Calu3 (cell line): ENCODE results near the gene NEDD4L. TPM values are rescaled to one million over a fixed set of nuclear protein-coding genes. Genes with fewer than 3 reads are reported as not detected.

ENCODE experiments used
- BruUV-seq: library from RNA; stranded (reverse); fragments of 400-500 nt; replicated peaks from 2 replicates; lab custom pipeline; 2021; lab: Mats Ljungman, UMichigan
- CTCF ChIA-PET: fragments of 300-600 bp; sonication (Branson Sonifier 250); formaldehyde crosslinking; loops from one replicate; lab custom pipeline; 2022; ENCODE audit warnings: antibody characterized with exemption; lab: Charles Lee
- DNase-seq: peaks from one replicate; pipeline ENCODE4 v3.0.0; 2022
- H3K27ac Mint-ChIP-seq: one replicate; pipeline ENCODE4 v1.8.0; 2022; ENCODE audit warnings: mixed read lengths; ENCODE audit not compliant: unreplicated experiment
- H3K27me3 Mint-ChIP-seq: one replicate; pipeline ENCODE4 v1.8.0; 2022; ENCODE audit warnings: mixed read lengths; ENCODE audit not compliant: unreplicated experiment
- H3K36me3 Mint-ChIP-seq: one replicate; pipeline ENCODE4 v1.8.0; 2022; ENCODE audit warnings: mild to moderate bottlenecking, moderate library complexity, mixed read lengths; ENCODE audit not compliant: insufficient read depth, unreplicated experiment
- H3K4me1 Mint-ChIP-seq: one replicate; pipeline ENCODE4 v1.8.0; 2022; ENCODE audit warnings: mild to moderate bottlenecking, low read depth, mixed read lengths; ENCODE audit not compliant: unreplicated experiment
- H3K4me3 Mint-ChIP-seq: one replicate; pipeline ENCODE4 v1.8.0; 2022; ENCODE audit warnings: mild to moderate bottlenecking, low read depth, moderate library complexity, mixed read lengths; ENCODE audit not compliant: unreplicated experiment
- H3K9me3 Mint-ChIP-seq: one replicate; pipeline ENCODE4 v1.8.0; 2022; ENCODE audit warnings: low read depth, mixed read lengths; ENCODE audit not compliant: unreplicated experiment
- CTCF ChIP-seq: fragments of 200-600 bp; IDR thresholded peaks from one replicate; pipeline ENCODE4 v1.8.0; 2022; ENCODE audit warnings: antibody characterized with exemption; ENCODE audit not compliant: unreplicated experiment
- intact Hi-C: fragments of 100-400 bp; cut with micrococcal nuclease; formaldehyde crosslinking; loops from one replicate; pipeline ENCODE4 v1.10.0; 2022; ENCODE audit not compliant: unreplicated experiment
- total RNA-seq: library from RNA; stranded (reverse); gene quantifications from 2 replicates; pipeline ENCODE4 v1.2.3, GENCODE V29; 2022

The NEDD4L gene
- total RNA-seq, 1 experiment from 2014 or later, result 213 TPM

DNA sequence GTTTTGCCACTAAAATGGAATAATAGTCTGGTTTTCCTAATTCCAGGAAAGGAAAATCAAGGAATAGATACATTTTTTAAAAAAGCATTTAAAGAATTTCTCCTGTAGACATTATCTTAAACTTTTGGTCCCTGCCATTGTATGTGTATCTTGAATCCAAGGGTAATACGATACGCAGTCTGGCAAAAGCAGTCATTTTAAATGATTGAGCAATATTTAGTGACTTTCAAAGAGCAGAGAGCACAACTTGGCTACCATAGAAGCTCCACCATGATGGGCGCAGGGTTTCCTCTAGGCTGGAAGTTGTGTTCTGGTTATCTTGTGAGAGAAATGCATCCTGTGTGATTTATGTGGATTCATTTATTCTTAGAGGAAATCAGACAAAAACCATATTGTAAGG is 92.9 kb downstream of the NEDD4L start:
- no peak for DNase-seq
- Mint-ChIP-seq H3K4me1 (peaks cover 71% of the 10 kb centered on the region), H3K4me3 (no peak overlapping the region), H3K36me3 (peaks cover 11% of the 10 kb centered on the region), H3K27ac (no peak overlapping the region), H3K27me3 (no peaks in the 10 kb centered on the region), H3K9me3 (no peaks in the 10 kb centered on the region)
- no TSS peak for BruUV-seq
- intact Hi-C loops, result loop anchor here (5.0 kb wide), 1 partner anchor 95 kb away; the partner anchor contains the start of gene NEDD4L
- CTCF ChIA-PET, result no interaction called here
- TF ChIP-seq CTCF, result no peak

DNA sequence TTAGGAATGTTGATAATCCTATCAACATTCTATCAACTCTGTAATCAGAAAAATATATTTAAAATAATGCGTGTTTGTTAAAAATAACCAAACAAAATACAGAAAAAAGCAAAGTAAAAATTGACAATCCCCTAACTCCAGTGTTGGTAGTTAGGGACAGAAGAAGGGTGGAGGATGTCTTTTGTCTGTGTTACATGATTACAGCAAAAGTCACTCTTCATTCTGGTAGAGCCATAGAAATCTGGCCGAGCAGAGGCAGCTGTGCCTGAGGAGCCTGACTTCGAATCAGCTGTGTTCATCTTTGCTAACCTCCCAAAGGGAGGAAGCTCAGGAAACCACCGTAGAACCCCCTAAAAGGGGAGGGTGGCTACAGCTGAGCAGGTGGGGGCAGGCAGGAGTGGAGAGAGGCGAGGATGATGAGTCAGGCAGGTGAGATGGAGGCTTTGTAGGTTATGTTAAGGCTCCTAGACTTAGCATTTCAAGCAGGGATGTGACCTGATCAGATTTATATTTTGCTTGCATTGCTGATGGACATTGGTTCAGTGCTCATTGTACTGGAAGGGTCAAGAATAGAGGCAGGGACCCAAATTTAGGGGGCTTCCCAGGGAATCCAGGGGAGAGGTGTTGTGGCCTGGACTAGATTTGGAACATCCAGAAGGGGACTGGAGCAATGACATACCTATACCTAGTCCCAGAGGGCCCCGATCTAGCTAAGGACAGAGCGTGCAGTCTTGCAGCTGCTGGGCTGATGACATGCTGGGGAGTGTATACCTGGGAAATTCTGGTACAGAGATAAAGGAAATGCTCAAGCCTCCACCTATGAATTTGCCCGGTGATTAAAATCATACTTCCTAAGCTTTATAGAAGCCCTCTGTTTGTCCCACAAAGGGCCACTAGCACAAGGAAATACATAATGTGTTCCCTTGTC is 95.7 kb downstream of the NEDD4L start:
- TF ChIP-seq CTCF, result no peak
- BruUV-seq, result no TSS peak
- intact Hi-C loops, result loop anchor here (1.0 to 5.0 kb wide), 2 partner anchors 39 to 97 kb away; partner anchors contain the start of gene NEDD4L
- H3K9me3 Mint-ChIP-seq, result no peaks in the 10 kb centered on the region
- H3K4me1 Mint-ChIP-seq, result peaks cover 67% of the 10 kb centered on the region
- CTCF ChIA-PET, result interaction anchor here (1.1 to 1.9 kb wide), 2 partner anchors 38 to 96 kb away, joined by 3 to 6 read pairs; partner anchors contain the start of gene NEDD4L
- no peaks in the 10 kb centered on the region for H3K27me3 Mint-ChIP-seq
- peak overlapping the region; percentile 20 for H3K4me3 Mint-ChIP-seq
- H3K27ac Mint-ChIP-seq, result peak overlapping the region; percentile 69
- H3K36me3 Mint-ChIP-seq, result peaks cover 15% of the 10 kb centered on the region
- no peak for DNase-seq

GRCh38 chr18:58140387-58141325 is 96.6 kb downstream of the NEDD4L start:
- BruUV-seq, result no TSS peak
- CTCF ChIA-PET, result interaction anchor here (1.1 to 1.9 kb wide), 2 partner anchors 37 to 97 kb away, joined by 3 to 6 read pairs; partner anchors contain the start of gene NEDD4L

More at GRCh38 chr18:58140387-58141325, 96.6 kb downstream of the NEDD4L start:
- Mint-ChIP-seq H3K4me3 (peak overlapping the region; percentile 3), H3K27me3 (no peaks in the 10 kb centered on the region), H3K4me1 (peaks cover 58% of the 10 kb centered on the region), H3K36me3 (peaks cover 6% of the 10 kb centered on the region), H3K27ac (no peak overlapping the region), H3K9me3 (no peaks in the 10 kb centered on the region)
- TF ChIP-seq CTCF, result no peak
- intact Hi-C loops, result loop anchor here (1.0 kb wide), 1 partner anchor 38 kb away; no protein-coding TSS in a partner anchor
- DNase-seq, result peak; percentile 41
